ENCODE measurements around the gene OR8J1. TPM values are rescaled to one million over a fixed set of nuclear protein-coding genes. Genes with fewer than 3 reads are reported as not detected.

The OR8J1 gene
- polyA plus RNA-seq, 1 donor from 2014 or later: not detected

Other genes starting within 250 kb of the OR8J1 start
- not detected for gene OR8H3, start 231.9 kb upstream of the OR8J1 start, polyA plus RNA-seq
- gene OR8J3, start 214.1 kb upstream of the OR8J1 start, polyA plus RNA-seq: not detected
- gene OR8K5, start 194.0 kb upstream of the OR8J1 start, polyA plus RNA-seq: not detected
- not detected for gene OR5J2, start 177.7 kb upstream of the OR8J1 start, polyA plus RNA-seq
- not detected for gene OR5T2, start 120.0 kb upstream of the OR8J1 start, polyA plus RNA-seq
- not detected for gene OR5T3, start 102.0 kb upstream of the OR8J1 start, polyA plus RNA-seq
- gene OR5T1, start 80.1 kb upstream of the OR8J1 start, polyA plus RNA-seq: not detected
- gene OR8H1, start 62.0 kb upstream of the OR8J1 start, polyA plus RNA-seq: not detected
- gene OR8K3, start 39.1 kb upstream of the OR8J1 start, polyA plus RNA-seq: not detected
- gene OR8K1, start 8.3 kb upstream of the OR8J1 start, polyA plus RNA-seq: not detected
- not detected for gene OR8U1, start 21.3 kb downstream of the OR8J1 start, polyA plus RNA-seq
- gene OR5AL1, start 58.4 kb downstream of the OR8J1 start, polyA plus RNA-seq: not detected
- gene OR5M3, start 119.1 kb downstream of the OR8J1 start, polyA plus RNA-seq: not detected
- not detected for gene OR5M8, start 137.1 kb downstream of the OR8J1 start, polyA plus RNA-seq
- not detected for gene OR5M11, start 189.0 kb downstream of the OR8J1 start, polyA plus RNA-seq
- gene OR5M10, start 223.4 kb downstream of the OR8J1 start, polyA plus RNA-seq: not detected